HCT116 (cell line): ENCODE data around the gene SCFD2.

Experiments used
- FOSL1 ChIP-seq: IDR thresholded peaks from 2 replicates; pipeline ENCODE4 v1.6.1; 2012; ENCODE audit warnings: low read depth
- POLR2A ChIP-seq: IDR thresholded peaks from 2 replicates; pipeline ENCODE4 v1.7.0; 2011; ENCODE audit warnings: borderline replicate concordance; ENCODE audit not compliant: insufficient read depth, insufficient read length; ENCODE audit errors: extremely low read depth
- RAD21 ChIP-seq: IDR thresholded peaks from 2 replicates; pipeline ENCODE4 v1.6.1; 2012; ENCODE audit warnings: low read depth, mild to moderate bottlenecking
- TF ChIP-seq, protein P1 (sequence below), 3 experiments: fragments of 200-600 bp in 1 of 3; sonication (generic) in 1 of 3; IDR thresholded peaks in 2 of 3; conservative IDR thresholded peaks in 1 of 3; 2 replicates each; pipeline ENCODE4 v1.5.1; 2012 to 2017; ENCODE audit warnings: low read depth in 2 of 3, low read length in 2 of 3, antibody characterized with exemption in 1 of 3, borderline replicate concordance in 1 of 3, control low read depth in 1 of 3, mild to moderate bottlenecking in 1 of 3, mixed read lengths in 1 of 3, mixed run types in 1 of 3, moderate library complexity in 1 of 3; ENCODE audit not compliant: insufficient read depth in 1 of 3

GRCh38 chr4:53043055-53043454 lies 322.8 kb downstream of the SCFD2 start:
- TF ChIP-seq, protein P1, sequence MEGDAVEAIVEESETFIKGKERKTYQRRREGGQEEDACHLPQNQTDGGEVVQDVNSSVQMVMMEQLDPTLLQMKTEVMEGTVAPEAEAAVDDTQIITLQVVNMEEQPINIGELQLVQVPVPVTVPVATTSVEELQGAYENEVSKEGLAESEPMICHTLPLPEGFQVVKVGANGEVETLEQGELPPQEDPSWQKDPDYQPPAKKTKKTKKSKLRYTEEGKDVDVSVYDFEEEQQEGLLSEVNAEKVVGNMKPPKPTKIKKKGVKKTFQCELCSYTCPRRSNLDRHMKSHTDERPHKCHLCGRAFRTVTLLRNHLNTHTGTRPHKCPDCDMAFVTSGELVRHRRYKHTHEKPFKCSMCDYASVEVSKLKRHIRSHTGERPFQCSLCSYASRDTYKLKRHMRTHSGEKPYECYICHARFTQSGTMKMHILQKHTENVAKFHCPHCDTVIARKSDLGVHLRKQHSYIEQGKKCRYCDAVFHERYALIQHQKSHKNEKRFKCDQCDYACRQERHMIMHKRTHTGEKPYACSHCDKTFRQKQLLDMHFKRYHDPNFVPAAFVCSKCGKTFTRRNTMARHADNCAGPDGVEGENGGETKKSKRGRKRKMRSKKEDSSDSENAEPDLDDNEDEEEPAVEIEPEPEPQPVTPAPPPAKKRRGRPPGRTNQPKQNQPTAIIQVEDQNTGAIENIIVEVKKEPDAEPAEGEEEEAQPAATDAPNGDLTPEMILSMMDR (IDR thresholded peaks at IDR 0.05 in 2 of 3, conservative IDR thresholded peaks at IDR 0.05 in 1 of 3; ENCODE audit: borderline replicate concordance in 1 of 3, insufficient read depth in 1 of 3, low read depth in 2 of 3, low read length in 2 of 3): no peak
- TF ChIP-seq RAD21: no peak
- no peak for TF ChIP-seq FOSL1
- no peak for TF ChIP-seq POLR2A
